Testis (tissue), 3 donors: ENCODE results near the gene STIM1. TPM values are rescaled to one million over a fixed set of nuclear protein-coding genes. Genes with fewer than 3 reads are reported as not detected.

Source experiments
- DNase-seq: peaks from one replicate; pipeline ENCODE4 v3.0.0-alpha.2; 2019
- H3K27ac ChIP-seq, 2 donors: fragments of 200-600 bp; sonication (generic); one replicate each; pipeline ENCODE4 v1.5.1; 2019
- H3K27me3 ChIP-seq: fragments of 200-600 bp; sonication (generic); one replicate; pipeline ENCODE4 v1.5.1; 2019
- H3K36me3 ChIP-seq: fragments of 200-600 bp; sonication (generic); one replicate; pipeline ENCODE4 v1.5.1; 2017; ENCODE audit warnings: low read depth; ENCODE audit errors: missing control alignments
- H3K4me1 ChIP-seq: fragments of 200-600 bp; sonication (generic); one replicate; pipeline ENCODE4 v1.5.1; 2019
- H3K4me3 ChIP-seq, 2 donors: fragments of 200-600 bp; sonication (generic); one replicate each; pipeline ENCODE4 v1.5.1; 2017 to 2019
- H3K9me3 ChIP-seq: fragments of 200-600 bp; sonication (generic); one replicate; pipeline ENCODE4 v1.5.1; 2017
- CTCF ChIP-seq, 3 experiments: fragments of 450-650 bp in 2 of 3; fragments of 200-600 bp in 1 of 3; sonication (generic) in 1 of 3; IDR thresholded peaks; one replicate each; pipeline ENCODE4 v1.5.1; 2016 to 2019; ENCODE audit warnings: antibody characterized with exemption in 3 of 3, mild to moderate bottlenecking in 2 of 3, moderate library complexity in 1 of 3
- POLR2A ChIP-seq: fragments of 450-650 bp; IDR thresholded peaks from one replicate; pipeline ENCODE4 v1.6.1; 2017; ENCODE audit warnings: antibody characterized with exemption, mild to moderate bottlenecking, moderate library complexity
- WGBS, 2 donors: methylation state at CpG; one replicate each; pipeline ENCODE4 v1.1.5; 2018; 5-methylcytosine and 5-hydroxymethylcytosine counted together
- intact Hi-C: fragments of 100-400 bp; cut with DNase I; formaldehyde crosslinking; loops from one replicate; pipeline ENCODE4 v1.15.1; 2023; ENCODE audit warnings: low total_unique reads
- polyA plus RNA-seq: library from polyadenylated mRNA; stranded (reverse); fragments of 350-450 nt; fragmentation: Illumina TruSeq; extraction: RNeasy Lipid Tissue Mini Kit (QIAGEN cat#74804); gene quantifications from one replicate; pipeline ENCODE4 v1.2.3, GENCODE V29; 2014; ENCODE audit warnings: low read depth, low replicate concordance; ENCODE audit not compliant: insufficient read depth
- total RNA-seq, 2 donors: library from RNA; depleted of rRNA; stranded (reverse); fragments of >200 nt; gene quantifications; one replicate each; pipeline ENCODE4 v1.2.3, GENCODE V29; 2016

The STIM1 gene
- total and polyA plus RNA-seq, 3 donors from 2014 or later = 78.2 to 95.5 (median 87.1) TPM

- no peak for DNase-seq
- Histone ChIP-seq H3K9me3 (no peaks in the 10 kb centered on the region), H3K4me3 (no peak overlapping the region), H3K27me3 (no peaks in the 10 kb centered on the region), H3K27ac (no peak overlapping the region), H3K4me1 (no peaks in the 10 kb centered on the region), H3K36me3 (no peaks in the 10 kb centered on the region)
- 72 to 75% methylated on average over 1 of the region's 1 CpG for WGBS, 2 donors
- intact Hi-C loops = no loop called here
- TF ChIP-seq CTCF (IDR thresholded peaks at IDR 0.05) (no peak), POLR2A (no peak)
These were observed 221.3 kb downstream of the STIM1 start for GRCh38 chr11:4076774-4077173.

- no peak for DNase-seq
- WGBS, 2 donors = 84 to 94% methylated on average over 8 to 9 of the region's 9 CpGs
- Histone ChIP-seq H3K4me3 (no peak overlapping the region), H3K36me3 (no peaks in the 10 kb centered on the region), H3K27ac (no peak overlapping the region), H3K4me1 (no peaks in the 10 kb centered on the region), H3K27me3 (no peaks in the 10 kb centered on the region), H3K9me3 (no peaks in the 10 kb centered on the region)
- no peak for TF ChIP-seq POLR2A
- TF ChIP-seq CTCF (IDR thresholded peaks at IDR 0.05) = no peak
- intact Hi-C loops = no loop called here
These were observed 227.7 kb downstream of the STIM1 start for GRCh38 chr11:4083198-4083597.

GRCh38 chr11:4084406-4085125 is 229.1 kb downstream of the STIM1 start:
- no peak for DNase-seq
- intact Hi-C loops = no loop called here
- Histone ChIP-seq H3K4me3 (no peak overlapping the region), H3K27me3 (no peaks in the 10 kb centered on the region), H3K4me1 (no peaks in the 10 kb centered on the region), H3K27ac (no peak overlapping the region), H3K9me3 (no peaks in the 10 kb centered on the region), H3K36me3 (no peaks in the 10 kb centered on the region)
- 79 to 92% methylated on average over 12 of the region's 12 CpGs for WGBS, 2 donors
- TF ChIP-seq CTCF (IDR thresholded peaks at IDR 0.05) (no peak), POLR2A (no peak)

GRCh38 chr11:4085575-4085974 is 230.1 kb downstream of the STIM1 start:
- H3K4me1 ChIP-seq = no peaks in the 10 kb centered on the region
- H3K27me3 ChIP-seq = no peaks in the 10 kb centered on the region
- no peak for DNase-seq
- no peaks in the 10 kb centered on the region for H3K9me3 ChIP-seq
- no peaks in the 10 kb centered on the region for H3K36me3 ChIP-seq
- intact Hi-C loops = no loop called here
- H3K27ac ChIP-seq = no peak overlapping the region
- TF ChIP-seq POLR2A (no peak), CTCF (IDR thresholded peaks at IDR 0.05) (no peak)
- H3K4me3 ChIP-seq = no peak overlapping the region
